Cardiac fibroblast (primary cell): ENCODE measurements around the gene VAV2.
A peak's percentile ranks its signal among the peaks of the same experiment; 100 is the strongest.

Experiments used
- DNase-seq, 2 donors: peaks; one replicate each; pipeline versions ENCODE4 v3.0.0 to v3.0.0-alpha.2; 2010; ENCODE audit warnings: low read depth in 2 of 2
- H3K4me3 ChIP-seq, 2 donors: replicated peaks in 1 of 2; 1 replicate in 1 of 2; 2 replicates in 1 of 2; pipeline ENCODE4 v1.5.1; 2011; ENCODE audit warnings: low read depth in 2 of 2, low read length in 2 of 2, mild to moderate bottlenecking in 2 of 2, moderate library complexity in 1 of 2
- TF ChIP-seq, protein P1 (sequence below): IDR thresholded peaks from one replicate; pipeline ENCODE4 v1.5.1; 2011; ENCODE audit warnings: low read depth, mild to moderate bottlenecking, low read length, inconsistent platforms

VAV2 gene

DNA sequence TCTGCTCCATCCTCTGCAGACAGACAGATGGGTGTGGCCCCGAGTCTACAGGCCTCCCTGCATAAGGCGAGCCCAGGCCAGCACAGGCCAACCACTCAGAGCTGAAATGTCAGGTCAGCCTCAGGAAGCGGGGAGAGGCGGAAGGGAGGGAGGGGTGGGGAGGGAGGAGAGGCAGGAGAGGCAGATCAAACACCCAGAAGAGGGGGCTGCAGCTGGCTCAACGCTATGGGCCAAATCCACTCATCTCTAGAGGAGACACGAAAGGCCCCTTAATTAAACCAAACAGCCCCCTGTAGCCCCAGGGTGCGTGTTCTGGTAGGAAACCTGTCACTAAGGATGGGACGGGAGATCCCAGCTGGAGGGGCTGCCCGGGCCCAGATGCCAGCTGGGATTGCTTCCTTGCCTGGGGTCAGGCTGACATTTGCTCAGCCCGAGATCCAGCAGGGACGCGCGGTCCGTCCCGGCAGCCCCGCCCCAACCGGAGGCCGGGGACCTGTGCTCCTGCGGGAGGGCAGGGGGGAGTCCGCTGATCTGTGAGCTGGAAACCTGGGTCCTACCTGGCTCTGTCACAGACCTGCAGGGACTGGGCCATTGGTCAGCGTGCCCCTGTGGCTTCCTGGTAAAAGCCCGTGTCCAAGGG lies 156.7 kb downstream of the VAV2 start:
- H3K4me3 ChIP-seq: no peak overlapping the region
- TF ChIP-seq, protein P1, sequence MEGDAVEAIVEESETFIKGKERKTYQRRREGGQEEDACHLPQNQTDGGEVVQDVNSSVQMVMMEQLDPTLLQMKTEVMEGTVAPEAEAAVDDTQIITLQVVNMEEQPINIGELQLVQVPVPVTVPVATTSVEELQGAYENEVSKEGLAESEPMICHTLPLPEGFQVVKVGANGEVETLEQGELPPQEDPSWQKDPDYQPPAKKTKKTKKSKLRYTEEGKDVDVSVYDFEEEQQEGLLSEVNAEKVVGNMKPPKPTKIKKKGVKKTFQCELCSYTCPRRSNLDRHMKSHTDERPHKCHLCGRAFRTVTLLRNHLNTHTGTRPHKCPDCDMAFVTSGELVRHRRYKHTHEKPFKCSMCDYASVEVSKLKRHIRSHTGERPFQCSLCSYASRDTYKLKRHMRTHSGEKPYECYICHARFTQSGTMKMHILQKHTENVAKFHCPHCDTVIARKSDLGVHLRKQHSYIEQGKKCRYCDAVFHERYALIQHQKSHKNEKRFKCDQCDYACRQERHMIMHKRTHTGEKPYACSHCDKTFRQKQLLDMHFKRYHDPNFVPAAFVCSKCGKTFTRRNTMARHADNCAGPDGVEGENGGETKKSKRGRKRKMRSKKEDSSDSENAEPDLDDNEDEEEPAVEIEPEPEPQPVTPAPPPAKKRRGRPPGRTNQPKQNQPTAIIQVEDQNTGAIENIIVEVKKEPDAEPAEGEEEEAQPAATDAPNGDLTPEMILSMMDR: no peak
- DNase-seq: no peak

DNA sequence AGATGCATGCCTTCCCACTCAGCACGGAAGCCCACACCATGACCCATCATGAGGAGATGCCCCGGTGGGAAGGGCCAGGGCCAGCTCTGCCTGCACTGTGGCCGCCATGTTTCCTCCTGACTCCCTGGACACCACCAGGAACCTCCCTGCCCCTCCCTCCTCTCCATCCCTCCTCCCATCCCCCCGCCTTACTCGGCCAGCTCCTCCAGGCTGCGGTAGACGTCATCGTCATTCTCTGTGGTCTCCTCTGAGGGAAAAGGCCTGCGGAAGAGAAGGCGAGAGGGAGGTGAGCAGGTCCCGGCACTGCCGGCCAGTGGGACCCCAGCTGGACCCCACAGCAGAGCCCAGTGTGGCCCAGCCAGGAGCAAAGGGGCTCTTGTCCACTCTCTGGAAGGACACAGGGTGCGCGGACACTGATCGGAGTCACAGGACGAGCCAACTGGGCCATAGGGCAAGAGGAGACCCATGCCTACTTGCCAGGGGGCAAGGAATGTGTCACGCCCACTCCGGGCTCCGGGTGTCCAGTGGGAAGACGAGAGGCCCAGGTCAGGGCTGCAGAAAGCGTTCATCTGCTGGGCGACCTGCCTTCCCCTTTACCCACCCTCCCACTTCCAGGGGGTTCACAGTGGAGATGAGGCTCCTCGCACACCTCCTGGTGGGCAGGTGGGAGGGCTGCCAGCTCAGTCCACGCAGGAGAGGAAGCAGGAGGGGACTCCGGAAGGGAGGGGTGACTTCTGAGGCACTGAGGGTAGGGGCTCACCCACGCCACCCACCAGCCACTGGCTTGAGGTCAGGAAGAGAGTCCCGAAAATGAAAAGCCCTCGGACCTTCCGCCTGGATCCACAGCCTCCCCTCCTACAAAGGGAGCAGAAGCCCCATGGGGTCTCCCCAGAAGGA lies 157.8 kb downstream of the VAV2 start:
- H3K4me3 ChIP-seq: no peak overlapping the region
- TF ChIP-seq, protein P1: no peak
- DNase-seq: no peak

- no peak overlapping the region for H3K4me3 ChIP-seq
- TF ChIP-seq, protein P1: no peak
- no peak for DNase-seq
Observed at GRCh38 chr9:133833388-133834025, 158.6 kb downstream of the VAV2 start.

GRCh38 chr9:133832877-133833276 lies 159.2 kb downstream of the VAV2 start:
- H3K4me3 ChIP-seq: no peak overlapping the region
- TF ChIP-seq, protein P1: no peak
- no peak for DNase-seq

- no peak for DNase-seq
- TF ChIP-seq, protein P1: no peak
- H3K4me3 ChIP-seq: no peak overlapping the region
Observed at GRCh38 chr9:133830711-133831110, 161.4 kb downstream of the VAV2 start.

DNA sequence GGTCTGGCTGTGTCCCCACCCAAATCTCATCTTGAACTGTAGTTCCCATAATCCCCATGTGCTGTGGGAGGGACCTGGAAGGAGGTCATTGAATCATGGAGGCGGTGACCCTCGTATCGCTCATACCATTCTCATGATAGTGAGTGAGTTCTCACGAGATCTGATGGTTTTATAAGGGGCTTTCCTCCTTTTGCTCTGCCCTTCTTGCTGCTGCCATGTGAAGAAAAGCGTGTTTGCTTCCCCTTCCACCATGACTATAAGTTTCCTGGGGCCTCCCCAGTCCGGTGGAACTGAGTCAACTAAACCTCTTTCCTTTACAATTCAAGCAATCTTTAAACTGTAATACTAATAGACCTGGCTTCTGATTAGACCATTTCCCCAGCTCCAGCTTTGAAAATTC lies 161.8 kb downstream of the VAV2 start:
- no peak overlapping the region for H3K4me3 ChIP-seq
- TF ChIP-seq, protein P1: no peak
- peak in 1 of 2 donors; percentile 7 for DNase-seq
